HG02885 (cell line): Measurements from ENCODE around the gene WNT3A.

Source experiments
- ATAC-seq: cut with Tn5 transposase; IDR thresholded peaks from one replicate; pipeline ENCODE4 v1.9.1; 2021; ENCODE audit warnings: mild to moderate bottlenecking; ENCODE audit not compliant: unreplicated experiment, poor library complexity

The WNT3A gene

GRCh38 chr1:228081578-228082213 lies 74.9 kb downstream of the WNT3A start:
- peak; percentile 10 for ATAC-seq

- ATAC-seq = peak; percentile 79
These were observed 75.6 kb downstream of the WNT3A start, which contains the start of gene ARF1 for GRCh38 chr1:228082214-228082917. ARF1 (plus strand) TSS chr1:228082708; CDS start chr1:228097115, 14,407 bp downstream.

GRCh38 chr1:228082918-228083870 lies 76.4 kb downstream of the WNT3A start:
- peak; percentile 22 for ATAC-seq

GRCh38 chr1:228083871-228084278 lies 77.1 kb downstream of the WNT3A start:
- no peak for ATAC-seq

GRCh38 chr1:228084325-228084724 lies 77.5 kb downstream of the WNT3A start:
- no peak for ATAC-seq

GRCh38 chr1:228084797-228085196 lies 78.0 kb downstream of the WNT3A start:
- ATAC-seq = no peak

- no peak for ATAC-seq
These were observed 78.6 kb downstream of the WNT3A start for GRCh38 chr1:228085287-228085951.

- no peak for ATAC-seq
These were observed 81.0 kb downstream of the WNT3A start for GRCh38 chr1:228087771-228088251.

- no peak for ATAC-seq
These were observed 82.0 kb downstream of the WNT3A start for GRCh38 chr1:228088586-228089498.

- peak; percentile 38 for ATAC-seq
These were observed 83.0 kb downstream of the WNT3A start for GRCh38 chr1:228089519-228090380.

- peak; percentile 54 for ATAC-seq
These were observed 83.8 kb downstream of the WNT3A start for GRCh38 chr1:228090613-228091081.

- no peak for ATAC-seq
These were observed 84.3 kb downstream of the WNT3A start for GRCh38 chr1:228091084-228091483.

- no peak for ATAC-seq
These were observed 85.7 kb downstream of the WNT3A start for GRCh38 chr1:228092342-228093049.

GRCh38 chr1:228093050-228093906 lies 86.5 kb downstream of the WNT3A start:
- no peak for ATAC-seq

- ATAC-seq = no peak
These were observed 87.7 kb downstream of the WNT3A start for GRCh38 chr1:228094432-228095016.

GRCh38 chr1:228095161-228095560 lies 88.4 kb downstream of the WNT3A start:
- no peak for ATAC-seq
